ENCODE data around the gene SUGCT.

Gene SUGCT

GRCh38 chr7:40542982-40543741, 408.4 kb downstream of the SUGCT start:
- Histone ChIP-seq H3K4me3 (replicated peaks; ENCODE audit: insufficient read depth, low read length) (no peak overlapping the region), H3K27me3 (ENCODE audit: insufficient read depth, poor library complexity, severe bottlenecking) (no peaks in the 10 kb centered on the region), H3K27ac (replicated peaks) (no peak overlapping the region)
- TF ChIP-seq REST (IDR thresholded peaks at IDR 0.05; ENCODE audit: insufficient replicate concordance, low read depth) = no peak
- no peak for TF ChIP-seq POLR2AphosphoS5 (IDR thresholded peaks at IDR 0.05; ENCODE audit: low read depth)
- TF ChIP-seq GABPA (IDR thresholded peaks at IDR 0.05; ENCODE audit: low read depth) = no peak
- no peak for TF ChIP-seq CTCF (IDR thresholded peaks at IDR 0.05; ENCODE audit: insufficient read depth, low read length)
- no peak for TF ChIP-seq SPI1 (IDR thresholded peaks at IDR 0.05; ENCODE audit: borderline replicate concordance, low read depth)
- DNase-seq (ENCODE audit: low read depth in 1 of 2, low spot score in 1 of 2) = no peak

- TF ChIP-seq POLR2AphosphoS5 (IDR thresholded peaks at IDR 0.05; ENCODE audit: low read depth) (no peak), REST (IDR thresholded peaks at IDR 0.05; ENCODE audit: insufficient replicate concordance, low read depth) (no peak), SPI1 (IDR thresholded peaks at IDR 0.05; ENCODE audit: borderline replicate concordance, low read depth) (no peak), GABPA (IDR thresholded peaks at IDR 0.05; ENCODE audit: low read depth) (no peak), CTCF (IDR thresholded peaks at IDR 0.05; ENCODE audit: insufficient read depth, low read length) (no peak)
- Histone ChIP-seq H3K27me3 (ENCODE audit: insufficient read depth, poor library complexity, severe bottlenecking) (no peaks in the 10 kb centered on the region), H3K27ac (replicated peaks) (no peak overlapping the region), H3K4me3 (replicated peaks; ENCODE audit: insufficient read depth, low read length) (no peak overlapping the region)
- no peak for DNase-seq (ENCODE audit: low read depth in 1 of 2, low spot score in 1 of 2)
Observed at GRCh38 chr7:40544221-40544723, 409.5 kb downstream of the SUGCT start.

- Histone ChIP-seq H3K27me3 (ENCODE audit: insufficient read depth, poor library complexity, severe bottlenecking) (no peaks in the 10 kb centered on the region), H3K4me3 (replicated peaks; ENCODE audit: insufficient read depth, low read length) (no peak overlapping the region), H3K27ac (replicated peaks) (no peak overlapping the region)
- DNase-seq (ENCODE audit: low read depth in 1 of 2, low spot score in 1 of 2) = no peak
- no peak for TF ChIP-seq REST (IDR thresholded peaks at IDR 0.05; ENCODE audit: insufficient replicate concordance, low read depth)
- no peak for TF ChIP-seq CTCF (IDR thresholded peaks at IDR 0.05; ENCODE audit: insufficient read depth, low read length)
- TF ChIP-seq SPI1 (IDR thresholded peaks at IDR 0.05; ENCODE audit: borderline replicate concordance, low read depth) = no peak
- TF ChIP-seq GABPA (IDR thresholded peaks at IDR 0.05; ENCODE audit: low read depth) = no peak
- no peak for TF ChIP-seq POLR2AphosphoS5 (IDR thresholded peaks at IDR 0.05; ENCODE audit: low read depth)
Observed at GRCh38 chr7:40544871-40545303, 410.1 kb downstream of the SUGCT start.
